ENCODE data around the gene CMTM6.

The CMTM6 gene

GRCh38 chr3:32432045-32432710 lies 70.5 kb downstream of the CMTM6 start:
- DNase-seq, result no peak
- H3F3A ChIP-seq (ENCODE audit: insufficient read depth, low read length), result peaks cover 26% of the 10 kb centered on the region
- peak overlapping the region; percentile 4; the same call in 1 of the 2 replicates for H3K9ac ChIP-seq (ENCODE audit: low read length)
- no peaks in the 10 kb centered on the region for H3K9me3 ChIP-seq (replicated peaks; ENCODE audit: insufficient read depth, low read length)
- no peaks in the 10 kb centered on the region for H3K79me2 ChIP-seq (ENCODE audit: low read length)
- peak overlapping the region; percentile 48; the same call in 1 of the 2 replicates for H3K4me3 ChIP-seq (ENCODE audit: low read length)
- H2AFZ ChIP-seq (ENCODE audit: low read length), result 0 out of 2 replicates have a peak overlapping the region, but pooled peaks have one; percentile 37
- H3K4me1 ChIP-seq (ENCODE audit: low read length), result peaks cover 27% of the 10 kb centered on the region
- H3K4me2 ChIP-seq (ENCODE audit: low read depth, low read length), result peak overlapping the region; percentile 73
- no peaks in the 10 kb centered on the region for H3K27me3 ChIP-seq (replicated peaks; ENCODE audit: insufficient read depth, low read length)
- TF ChIP-seq EZH2phosphoT487 (IDR thresholded peaks at IDR 0.05; ENCODE audit: low read length) (no peak), EZH2 (optimal IDR thresholded peaks at IDR 0.05; ENCODE audit: low read depth, low read length) (no peak), CTCF (IDR thresholded peaks at IDR 0.05; ENCODE audit: low read length) (no peak)
- H4K20me1 ChIP-seq (ENCODE audit: insufficient read depth, low read length), result no peaks in the 10 kb centered on the region
- H3K36me3 ChIP-seq (replicated peaks; ENCODE audit: insufficient read depth, low read length), result no peaks in the 10 kb centered on the region
- peak overlapping the region; percentile 78 for H3K27ac ChIP-seq (ENCODE audit: low read length)
- no peaks in the 10 kb centered on the region for H3K9me2 ChIP-seq (replicated peaks; ENCODE audit: insufficient read depth, low read length)

- Histone ChIP-seq H3K36me3 (replicated peaks; ENCODE audit: insufficient read depth, low read length) (no peaks in the 10 kb centered on the region), H3K4me2 (ENCODE audit: low read depth, low read length) (no peak overlapping the region), H3K4me3 (ENCODE audit: low read length) (no peak overlapping the region), H4K20me1 (ENCODE audit: insufficient read depth, low read length) (no peaks in the 10 kb centered on the region), H3K27me3 (replicated peaks; ENCODE audit: insufficient read depth, low read length) (no peaks in the 10 kb centered on the region), H3K9me2 (replicated peaks; ENCODE audit: insufficient read depth, low read length) (no peaks in the 10 kb centered on the region), H3F3A (ENCODE audit: insufficient read depth, low read length) (peaks cover 26% of the 10 kb centered on the region), H3K9me3 (replicated peaks; ENCODE audit: insufficient read depth, low read length) (no peaks in the 10 kb centered on the region), H3K4me1 (ENCODE audit: low read length) (peaks cover 27% of the 10 kb centered on the region), H2AFZ (ENCODE audit: low read length) (no peak overlapping the region), H3K9ac (ENCODE audit: low read length) (no peak overlapping the region), H3K79me2 (ENCODE audit: low read length) (no peaks in the 10 kb centered on the region), H3K27ac (ENCODE audit: low read length) (no peak overlapping the region)
- TF ChIP-seq EZH2phosphoT487 (IDR thresholded peaks at IDR 0.05; ENCODE audit: low read length) (no peak), EZH2 (optimal IDR thresholded peaks at IDR 0.05; ENCODE audit: low read depth, low read length) (no peak), CTCF (IDR thresholded peaks at IDR 0.05; ENCODE audit: low read length) (no peak)
- no peak for DNase-seq
Measured at GRCh38 chr3:32431481-32431880, 71.2 kb downstream of the CMTM6 start.
